Gastrocnemius medialis (tissue), 4 donors: ENCODE data around the gene PRR7. TPM values are rescaled to one million over a fixed set of nuclear protein-coding genes. Genes with fewer than 3 reads are reported as not detected.

Experiments
- ATAC-seq, 2 donors: fragments of 150-250 bp; one replicate each; pipeline ENCODE4 v1.9.1; 2016
- DNase-seq, 2 donors: peaks; one replicate each; pipeline ENCODE4 v3.0.0-alpha.2; 2019
- H3K27ac ChIP-seq, 4 donors: fragments of 200-600 bp; sonication (generic); 1 replicate in 1 of 4; 2 replicates in 3 of 4; pipeline ENCODE4 v1.5.1; 2016 to 2018; ENCODE audit warnings: mild to moderate bottlenecking in 2 of 4, moderate library complexity in 1 of 4
- H3K27me3 ChIP-seq, 3 donors: fragments of 200-600 bp; sonication (generic) in 2 of 3; 1 replicate in 1 of 3; 2 replicates in 2 of 3; pipeline versions ENCODE4 v1.5.1 to v1.6.0; 2016 to 2019; ENCODE audit warnings: mild to moderate bottlenecking in 1 of 3, moderate library complexity in 1 of 3
- H3K36me3 ChIP-seq, 2 donors: fragments of 200-600 bp; sonication (generic) in 1 of 2; one replicate each; pipeline ENCODE4 v1.5.1; 2017 to 2018
- H3K4me1 ChIP-seq, 2 donors: fragments of 200-600 bp; sonication (generic) in 1 of 2; one replicate each; pipeline ENCODE4 v1.5.1; 2016 to 2017; ENCODE audit warnings: mild to moderate bottlenecking in 2 of 2
- H3K4me3 ChIP-seq, 4 donors: fragments of 200-600 bp; sonication (generic) in 3 of 4; 1 replicate in 1 of 4; 2 replicates in 3 of 4; pipeline ENCODE4 v1.5.1; 2016 to 2019; ENCODE audit warnings: mild to moderate bottlenecking in 2 of 4
- H3K9me3 ChIP-seq, 3 donors: fragments of 200-600 bp; sonication (generic) in 2 of 3; 1 replicate in 1 of 3; 2 replicates in 2 of 3; pipeline ENCODE4 v1.5.1; 2016 to 2019
- POLR2A ChIP-seq, 2 donors: fragments of 450-650 bp; IDR thresholded peaks; one replicate each; pipeline ENCODE4 v1.6.1; 2017; ENCODE audit warnings: antibody characterized with exemption in 2 of 2, mild to moderate bottlenecking in 2 of 2, moderate library complexity in 2 of 2
- in situ Hi-C, 4 donors: fragments of 200-750 bp; cut with MboI; loops; one replicate each; pipeline versions ENCODE4 v1.15.0 to v1.8.0; 2017; ENCODE audit warnings: low sequenced_read_pairs in 4 of 4
- intact Hi-C: fragments of 100-400 bp; cut with DNase I; formaldehyde crosslinking; loops from one replicate; pipeline ENCODE4 v1.15.1; 2023; ENCODE audit warnings: low total_unique reads
- total RNA-seq, 4 donors: library from RNA; depleted of rRNA; stranded (reverse); fragments of >200 nt; gene quantifications; one replicate each; pipeline versions ENCODE4 v1.1.0 to v1.2.3, GENCODE V29; 2016
- TF ChIP-seq, protein P1 (sequence below), 5 experiments: fragments of 450-650 bp in 3 of 5; fragments of 200-600 bp in 2 of 5; sonication (generic) in 2 of 5; IDR thresholded peaks in 4 of 5; conservative IDR thresholded peaks in 1 of 5; 1 replicate in 4 of 5; 2 replicates in 1 of 5; pipeline ENCODE4 v1.5.1; 2016 to 2019; ENCODE audit warnings: antibody characterized with exemption in 5 of 5, mild to moderate bottlenecking in 3 of 5, moderate library complexity in 3 of 5

The PRR7 gene
- total RNA-seq, 4 donors from 2014 or later = 0.63 to 2.0 (median 1.4) TPM; not detected in 1

DNA sequence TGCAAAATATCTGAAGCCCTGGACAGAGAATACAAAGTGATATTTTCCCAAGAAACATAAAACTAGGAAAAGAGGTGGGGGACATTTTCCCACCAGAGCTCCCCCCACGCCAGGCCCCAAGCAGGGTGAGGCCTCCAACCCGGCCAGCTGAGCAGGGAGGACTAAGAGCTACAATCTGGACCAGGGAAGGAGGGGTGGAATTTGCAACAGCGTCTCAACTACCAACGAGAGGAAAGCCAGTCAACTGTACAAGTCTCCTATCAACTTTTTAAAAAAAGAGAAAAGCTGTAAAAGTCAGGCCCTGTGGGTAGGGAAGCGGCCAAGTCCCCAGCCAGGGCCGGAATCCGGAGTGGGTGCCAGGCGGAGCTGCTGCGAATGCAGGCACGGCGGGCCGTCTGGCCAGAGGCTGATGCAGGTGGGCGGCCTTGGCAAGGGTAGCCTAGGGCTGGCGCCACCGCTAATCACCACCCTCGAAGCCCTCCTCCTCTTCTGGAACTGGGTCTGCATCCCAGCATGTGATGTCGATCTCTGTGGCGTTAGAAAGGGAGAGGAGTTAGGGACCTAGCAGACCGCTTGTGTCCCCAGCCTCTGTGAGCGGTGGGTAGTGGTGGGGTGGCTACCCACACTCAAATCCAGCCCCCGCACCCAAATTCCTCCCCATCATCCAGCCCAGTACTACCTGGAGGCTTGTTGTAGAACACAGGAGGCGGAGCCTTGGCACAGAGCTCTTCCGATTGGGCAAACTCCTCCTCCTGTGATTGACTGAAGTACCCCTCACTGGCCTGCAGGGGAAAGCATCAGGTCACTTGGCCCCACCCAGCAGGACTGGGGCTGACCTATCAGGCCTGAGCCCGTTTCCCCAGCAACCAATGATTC is 10.6 kb downstream of the PRR7 start:
- ATAC-seq (peak; percentile 29 to 31), DNase-seq (peak; percentile 50 to 80)
- intact Hi-C loops = loop anchor here (2.0 to 10.0 kb wide), 3 partner anchors 22 to 342 kb away; partner anchors contain the start of gene MXD3
- no peaks in the 10 kb centered on the region for H3K9me3 ChIP-seq
- peaks cover 9 to 25% of the 10 kb centered on the region in 2 donors for H3K4me1 ChIP-seq
- peak overlapping the region; percentile 2 to 78 (median 30) for H3K27ac ChIP-seq
- TF ChIP-seq, protein P1, sequence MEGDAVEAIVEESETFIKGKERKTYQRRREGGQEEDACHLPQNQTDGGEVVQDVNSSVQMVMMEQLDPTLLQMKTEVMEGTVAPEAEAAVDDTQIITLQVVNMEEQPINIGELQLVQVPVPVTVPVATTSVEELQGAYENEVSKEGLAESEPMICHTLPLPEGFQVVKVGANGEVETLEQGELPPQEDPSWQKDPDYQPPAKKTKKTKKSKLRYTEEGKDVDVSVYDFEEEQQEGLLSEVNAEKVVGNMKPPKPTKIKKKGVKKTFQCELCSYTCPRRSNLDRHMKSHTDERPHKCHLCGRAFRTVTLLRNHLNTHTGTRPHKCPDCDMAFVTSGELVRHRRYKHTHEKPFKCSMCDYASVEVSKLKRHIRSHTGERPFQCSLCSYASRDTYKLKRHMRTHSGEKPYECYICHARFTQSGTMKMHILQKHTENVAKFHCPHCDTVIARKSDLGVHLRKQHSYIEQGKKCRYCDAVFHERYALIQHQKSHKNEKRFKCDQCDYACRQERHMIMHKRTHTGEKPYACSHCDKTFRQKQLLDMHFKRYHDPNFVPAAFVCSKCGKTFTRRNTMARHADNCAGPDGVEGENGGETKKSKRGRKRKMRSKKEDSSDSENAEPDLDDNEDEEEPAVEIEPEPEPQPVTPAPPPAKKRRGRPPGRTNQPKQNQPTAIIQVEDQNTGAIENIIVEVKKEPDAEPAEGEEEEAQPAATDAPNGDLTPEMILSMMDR (IDR thresholded peaks at IDR 0.05 in 4 of 5, conservative IDR thresholded peaks at IDR 0.05 in 1 of 5) = peak; percentile 46 to 70 (median 64)
- no peak for TF ChIP-seq POLR2A (IDR thresholded peaks at IDR 0.05)
- no peaks in the 10 kb centered on the region for H3K36me3 ChIP-seq
- in situ Hi-C loops = loop anchor here in 1 of 4 donors (10.0 kb wide), 1 partner anchor 52 kb away; the partner anchor contains the start of genes F12 and PFN3
- H3K4me3 ChIP-seq = no peak overlapping the region
- H3K27me3 ChIP-seq = peaks cover 0 to 5% (median 2%) of the 10 kb centered on the region in 3 donors

DNA sequence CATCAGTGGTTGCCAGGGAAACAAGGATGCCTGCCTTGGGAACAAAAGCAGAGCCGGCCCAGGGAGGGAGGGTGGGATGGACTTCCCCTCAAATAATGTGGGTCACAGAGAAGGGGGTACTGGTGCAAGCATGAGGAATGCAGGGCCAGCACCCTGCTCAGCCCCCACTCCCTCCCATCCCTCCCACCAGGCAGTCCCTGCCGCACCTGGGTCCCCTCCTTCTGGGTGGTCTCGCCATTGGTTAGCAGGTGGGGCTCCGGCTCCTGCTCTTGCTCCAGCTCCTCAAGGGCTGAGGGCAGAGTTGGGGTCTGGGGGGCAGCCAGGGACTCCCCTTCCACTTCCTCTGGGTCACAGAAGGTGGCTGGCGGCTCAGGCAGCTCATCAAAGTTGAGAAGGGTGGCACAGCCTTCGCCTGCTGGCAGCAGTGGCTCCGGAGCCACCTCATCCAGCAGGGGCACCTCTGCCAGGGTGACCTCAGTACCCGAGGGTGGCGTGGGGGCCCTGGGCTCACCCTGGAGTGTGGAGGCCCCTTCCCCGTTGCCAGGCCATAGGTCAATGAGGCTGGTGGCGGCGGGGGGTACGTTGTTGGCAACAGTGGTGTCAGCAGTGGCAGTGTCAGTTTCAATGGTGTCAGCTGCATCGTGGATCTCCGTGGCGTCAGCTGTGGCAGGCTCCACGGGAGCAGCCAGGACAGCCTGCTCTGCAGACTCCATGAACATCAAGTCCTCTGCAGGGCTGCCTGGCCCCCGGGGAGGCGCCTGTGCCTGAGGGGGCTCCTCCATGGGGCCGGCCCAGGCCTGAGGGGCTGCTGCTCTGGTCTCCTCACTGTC is 11.5 kb downstream of the PRR7 start:
- intact Hi-C loops (loop anchor here (2.0 to 10.0 kb wide), 3 partner anchors 21 to 343 kb away; partner anchors contain the start of gene MXD3), in situ Hi-C loops (loop anchor here in 1 of 4 donors (10.0 kb wide), 1 partner anchor 53 kb away; the partner anchor contains the start of genes F12 and PFN3)
- Histone ChIP-seq H3K9me3 (no peaks in the 10 kb centered on the region), H3K36me3 (no peaks in the 10 kb centered on the region), H3K27me3 (peaks cover 0 to 3% (median 2%) of the 10 kb centered on the region in 3 donors), H3K27ac (no peak overlapping the region), H3K4me1 (peaks cover 9 to 25% of the 10 kb centered on the region in 2 donors), H3K4me3 (no peak overlapping the region)
- ATAC-seq (no peak), DNase-seq (no peak)
- no peak for TF ChIP-seq POLR2A (IDR thresholded peaks at IDR 0.05)
- TF ChIP-seq, protein P1 (IDR thresholded peaks at IDR 0.05 in 4 of 5, conservative IDR thresholded peaks at IDR 0.05 in 1 of 5) = no peak

DNA sequence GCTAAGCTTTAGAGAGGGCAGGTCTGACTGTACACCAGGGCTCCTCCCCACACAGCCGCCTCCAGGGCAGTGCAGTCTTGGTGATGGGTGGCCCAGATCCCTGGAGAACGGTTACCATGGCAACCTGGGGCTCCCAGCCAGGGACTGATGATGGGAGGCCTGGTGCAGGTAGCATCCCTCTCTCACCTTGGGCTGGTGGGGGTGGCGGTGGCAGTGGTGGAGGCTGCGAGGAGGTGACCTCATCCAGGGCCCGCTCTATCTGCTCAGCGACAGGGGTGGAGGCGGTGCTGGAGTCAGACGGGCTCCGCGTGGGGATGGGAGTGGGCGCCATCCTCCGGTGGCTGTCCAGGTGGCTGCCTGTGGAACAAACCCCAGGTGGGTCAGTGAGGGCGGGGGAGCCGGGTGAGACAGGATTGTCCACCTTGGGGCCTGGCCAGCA is 12.3 kb downstream of the PRR7 start:
- DNase-seq (no peak), ATAC-seq (no peak)
- H3K27me3 ChIP-seq = no peaks in the 10 kb centered on the region
- H3K36me3 ChIP-seq = no peaks in the 10 kb centered on the region
- H3K9me3 ChIP-seq = no peaks in the 10 kb centered on the region
- no peak overlapping the region for H3K27ac ChIP-seq
- in situ Hi-C loops (loop anchor here in 1 of 4 donors (10.0 kb wide), 1 partner anchor 54 kb away; the partner anchor contains the start of genes F12 and PFN3), intact Hi-C loops (loop anchor here (5.0 to 10.0 kb wide), 2 partner anchors 147 to 344 kb away; partner anchors contain the start of gene MXD3)
- no peak overlapping the region for H3K4me3 ChIP-seq
- TF ChIP-seq, protein P1 (IDR thresholded peaks at IDR 0.05 in 4 of 5, conservative IDR thresholded peaks at IDR 0.05 in 1 of 5) = no peak
- TF ChIP-seq POLR2A (IDR thresholded peaks at IDR 0.05) = no peak
- peaks cover 6 to 23% of the 10 kb centered on the region in 2 donors for H3K4me1 ChIP-seq

DNA sequence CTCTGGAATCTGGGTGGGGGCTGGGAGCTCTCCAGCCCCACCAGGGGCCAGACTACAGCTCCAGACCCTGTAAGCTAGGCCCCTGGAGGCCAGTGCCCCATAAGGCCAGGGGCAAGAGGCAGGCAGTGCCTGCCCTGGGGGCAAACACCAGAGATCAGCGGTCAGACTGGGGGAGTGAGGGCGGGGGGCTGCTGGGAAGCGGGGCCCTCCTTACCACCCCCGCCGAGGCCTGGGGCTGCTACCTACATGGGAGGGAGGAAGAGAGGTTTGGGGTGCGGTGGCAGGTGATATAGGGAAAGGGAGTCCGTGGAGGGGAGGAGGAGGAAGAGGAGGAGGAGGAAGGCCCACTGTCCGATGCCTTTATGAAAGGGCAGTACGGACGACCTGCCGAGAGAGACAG is 12.7 kb downstream of the PRR7 start:
- Histone ChIP-seq H3K27ac (no peak overlapping the region), H3K4me1 (peaks cover 4 to 19% of the 10 kb centered on the region in 2 donors), H3K4me3 (no peak overlapping the region), H3K36me3 (no peaks in the 10 kb centered on the region), H3K27me3 (no peaks in the 10 kb centered on the region), H3K9me3 (no peaks in the 10 kb centered on the region)
- intact Hi-C loops (loop anchor here (5.0 to 10.0 kb wide), 2 partner anchors 147 to 345 kb away; partner anchors contain the start of gene MXD3), in situ Hi-C loops (loop anchor here in 1 of 4 donors (10.0 kb wide), 1 partner anchor 55 kb away; the partner anchor contains the start of genes F12 and PFN3)
- DNase-seq (no peak), ATAC-seq (no peak)
- TF ChIP-seq, protein P1 (IDR thresholded peaks at IDR 0.05 in 4 of 5, conservative IDR thresholded peaks at IDR 0.05 in 1 of 5) = no peak
- no peak for TF ChIP-seq POLR2A (IDR thresholded peaks at IDR 0.05)
